Ovary (tissue), 9 donors: ENCODE measurements around the gene CD3D. TPM values are rescaled to one million over a fixed set of nuclear protein-coding genes. Genes with fewer than 3 reads are reported as not detected.

Experiments used
- DNase-seq, 5 donors: peaks; one replicate each; pipeline ENCODE4 v3.0.0-alpha.2; 2019 to 2020
- H3K27ac ChIP-seq, 2 donors: fragments of 200-600 bp; one replicate each; pipeline versions ENCODE4 v1.5.1 to v1.8.0; 2019 to 2022
- H3K27me3 ChIP-seq: fragments of 200-600 bp; one replicate; pipeline ENCODE4 v1.8.0; 2022
- H3K36me3 ChIP-seq: fragments of 200-600 bp; sonication (generic); one replicate; pipeline ENCODE4 v1.5.1; 2019
- H3K4me1 ChIP-seq: one replicate; pipeline ENCODE4 v1.8.1; 2013; ENCODE audit warnings: mild to moderate bottlenecking, moderate library complexity; ENCODE audit not compliant: insufficient read depth
- H3K4me3 ChIP-seq: fragments of 200-600 bp; sonication (generic); one replicate; pipeline ENCODE4 v1.5.1; 2017
- H3K9me3 ChIP-seq, 2 donors: fragments of 200-600 bp in 1 of 2; sonication (generic) in 1 of 2; one replicate each; pipeline versions ENCODE4 v1.5.1 to v1.8.1; 2013 to 2019; ENCODE audit warnings: mild to moderate bottlenecking in 1 of 2, moderate library complexity in 1 of 2
- EP300 ChIP-seq: sonication (generic); formaldehyde crosslinking; IDR thresholded peaks from one replicate; pipeline ENCODE4 v1.6.1; 2017; ENCODE audit warnings: antibody characterized with exemption
- POLR2A ChIP-seq: fragments of 450-650 bp; IDR thresholded peaks from one replicate; pipeline ENCODE4 v1.6.1; 2017; ENCODE audit warnings: antibody characterized with exemption, mild to moderate bottlenecking, moderate library complexity
- WGBS, 3 donors: extraction: QIAGEN DNeasy Blood & Tissue Kit in 1 of 3; methylation state at CpG; one replicate each; pipeline versions ENCODE4 v1.1.5 to v1.1.7; 2013 to 2017; 5-methylcytosine and 5-hydroxymethylcytosine counted together
- intact Hi-C, 4 donors: fragments of 100-400 bp; cut with DNase I; formaldehyde crosslinking; loops; one replicate each; pipeline versions ENCODE4 v1.11.0 to v1.15.1; 2022 to 2023
- polyA plus RNA-seq, 2 donors: library from polyadenylated mRNA; stranded (reverse); fragments of 200-250 nt in 1 of 2; fragments of 350-450 nt in 1 of 2; fragmentation: Illumina TruSeq in 1 of 2; extraction: RNeasy Lipid Tissue Mini Kit (QIAGEN cat#74804) in 1 of 2; gene quantifications; one replicate each; pipeline ENCODE4 v1.2.3, GENCODE V29; 2013 to 2014
- total RNA-seq, 7 donors: library from RNA; depleted of rRNA in 2 of 7; stranded (reverse); fragments of >200 nt in 2 of 7; fragmentation: NEBNext Ultra II Directional in 3 of 7; extraction: Animal tissue kit (Norgen Biotek cat#: 25700) in 3 of 7; gene quantifications; one replicate each; pipeline versions ENCODE4 v1.1.0 to v1.2.4, GENCODE V29; 2016 to 2023
- TF ChIP-seq, protein P1 (sequence below), 3 donors: fragments of 450-650 bp in 2 of 3; fragments of 200-600 bp in 1 of 3; IDR thresholded peaks; one replicate each; pipeline versions ENCODE4 v1.5.1 to v1.8.0; 2016 to 2022; ENCODE audit warnings: antibody characterized with exemption in 3 of 3, mild to moderate bottlenecking in 1 of 3
- donor health status: DM: no; HTN: no; CAD: no; lungs with moderate emphysema.
- donor health status: DM: no; HTN: no; CAD: no.
- donor health status: Bipolar disorder and iron deficiency.
- donor health status: DM: yes; HTN: yes; CAD: no.
- donor health status: DM: no; HTN: no; CAD: no.
- donor health status: DM: yes; HTN: yes; CAD: no.

Gene CD3D
- total and polyA plus RNA-seq, 9 donors = 0.47 to 11.6 (median 1.4) TPM; not detected in 1

DNA sequence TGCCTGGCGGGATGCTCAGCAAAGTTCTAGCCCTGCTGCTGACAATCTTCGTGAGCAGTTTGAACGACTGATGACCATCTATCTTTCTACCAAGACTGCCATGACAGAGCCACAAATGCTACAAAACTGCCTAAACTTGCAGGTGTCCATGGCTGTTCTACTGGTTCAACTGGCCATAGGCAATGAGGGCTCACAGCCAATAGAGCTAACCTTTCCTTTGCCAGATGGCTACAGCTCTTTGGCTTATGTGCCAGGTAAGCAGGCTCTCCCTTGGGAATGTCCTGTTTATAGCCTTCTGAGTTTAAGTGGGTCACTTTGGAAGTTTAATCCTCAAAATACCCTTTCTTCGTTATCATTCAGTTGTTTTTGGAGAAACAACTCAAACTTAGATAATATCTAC lies 37.0 kb upstream of the CD3D start:
- no peaks in the 10 kb centered on the region for H3K36me3 ChIP-seq
- no peak for TF ChIP-seq EP300
- no peak for TF ChIP-seq POLR2A
- TF ChIP-seq, protein P1, sequence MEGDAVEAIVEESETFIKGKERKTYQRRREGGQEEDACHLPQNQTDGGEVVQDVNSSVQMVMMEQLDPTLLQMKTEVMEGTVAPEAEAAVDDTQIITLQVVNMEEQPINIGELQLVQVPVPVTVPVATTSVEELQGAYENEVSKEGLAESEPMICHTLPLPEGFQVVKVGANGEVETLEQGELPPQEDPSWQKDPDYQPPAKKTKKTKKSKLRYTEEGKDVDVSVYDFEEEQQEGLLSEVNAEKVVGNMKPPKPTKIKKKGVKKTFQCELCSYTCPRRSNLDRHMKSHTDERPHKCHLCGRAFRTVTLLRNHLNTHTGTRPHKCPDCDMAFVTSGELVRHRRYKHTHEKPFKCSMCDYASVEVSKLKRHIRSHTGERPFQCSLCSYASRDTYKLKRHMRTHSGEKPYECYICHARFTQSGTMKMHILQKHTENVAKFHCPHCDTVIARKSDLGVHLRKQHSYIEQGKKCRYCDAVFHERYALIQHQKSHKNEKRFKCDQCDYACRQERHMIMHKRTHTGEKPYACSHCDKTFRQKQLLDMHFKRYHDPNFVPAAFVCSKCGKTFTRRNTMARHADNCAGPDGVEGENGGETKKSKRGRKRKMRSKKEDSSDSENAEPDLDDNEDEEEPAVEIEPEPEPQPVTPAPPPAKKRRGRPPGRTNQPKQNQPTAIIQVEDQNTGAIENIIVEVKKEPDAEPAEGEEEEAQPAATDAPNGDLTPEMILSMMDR (IDR thresholded peaks at IDR 0.05) = no peak
- no peak overlapping the region for H3K4me3 ChIP-seq
- H3K27me3 ChIP-seq = no peaks in the 10 kb centered on the region
- H3K4me1 ChIP-seq = no peaks in the 10 kb centered on the region
- intact Hi-C loops = no loop called here
- no peaks in the 10 kb centered on the region for H3K9me3 ChIP-seq
- no peak overlapping the region for H3K27ac ChIP-seq
- no peak for DNase-seq
- WGBS, 3 donors = 92 to 93% (median 92%) methylated on average over 4 of the region's 4 CpGs

DNA sequence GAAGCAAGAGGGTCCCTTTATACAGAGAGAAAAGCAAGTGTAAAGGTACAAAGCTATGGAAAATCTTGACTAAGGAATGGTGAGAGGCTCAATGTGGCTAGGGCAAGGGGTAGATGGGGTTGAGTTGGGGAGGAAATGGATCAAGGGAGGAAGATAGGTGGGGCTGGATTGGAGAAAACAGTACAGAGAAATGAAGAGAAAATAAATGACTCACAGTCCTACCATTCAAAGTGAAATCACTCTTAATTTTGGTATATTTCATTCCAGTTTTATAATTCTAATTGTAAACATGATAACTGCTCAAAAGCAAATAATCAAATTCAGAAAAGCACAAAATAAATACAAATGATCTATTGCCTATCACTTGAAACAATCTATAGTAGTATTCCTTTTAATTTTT lies 33.5 kb upstream of the CD3D start:
- intact Hi-C loops = no loop called here
- H3K36me3 ChIP-seq = no peaks in the 10 kb centered on the region
- no peak overlapping the region for H3K27ac ChIP-seq

DNA sequence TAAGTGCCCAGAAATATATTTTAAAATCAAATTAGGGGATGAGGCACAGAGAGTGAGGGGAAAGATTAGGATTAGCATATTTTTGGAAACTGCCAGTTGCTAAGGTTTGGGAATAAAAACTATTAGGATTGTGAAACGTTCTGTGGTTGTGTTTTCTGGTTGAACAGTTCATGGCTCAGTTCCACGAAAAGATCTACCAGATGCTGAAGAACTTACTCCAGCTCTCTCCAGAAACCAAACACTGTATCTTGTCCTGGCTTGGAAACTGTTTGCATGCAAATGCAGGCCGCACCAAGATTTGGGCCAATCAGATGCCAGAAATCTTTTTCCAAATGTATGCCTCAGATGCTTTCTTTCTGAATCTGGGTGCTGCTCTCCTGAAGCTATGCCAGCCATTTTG lies 32.2 kb upstream of the CD3D start:
- WGBS, 3 donors = 61 to 71% (median 64%) methylated on average over 3 of the region's 3 CpGs
- H3K36me3 ChIP-seq = no peaks in the 10 kb centered on the region
- TF ChIP-seq, protein P1 (IDR thresholded peaks at IDR 0.05) = no peak
- no peak for TF ChIP-seq EP300
- TF ChIP-seq POLR2A = no peak

More for the DNA sequence above, 33.5 kb upstream of the CD3D start:
- TF ChIP-seq, protein P1 (IDR thresholded peaks at IDR 0.05) = no peak
- TF ChIP-seq POLR2A (no peak), EP300 (no peak)
- no peaks in the 10 kb centered on the region for H3K9me3 ChIP-seq
- H3K27me3 ChIP-seq = no peaks in the 10 kb centered on the region
- DNase-seq = no peak
- no peaks in the 10 kb centered on the region for H3K4me1 ChIP-seq
- no peak overlapping the region for H3K4me3 ChIP-seq

GRCh38 chr11:118373871-118374270 lies 31.4 kb upstream of the CD3D start:
- no peak overlapping the region for H3K4me3 ChIP-seq
- WGBS, 3 donors = 90 to 92% (median 91%) methylated on average over 5 of the region's 5 CpGs
- H3K27ac ChIP-seq = no peak overlapping the region
- TF ChIP-seq, protein P1 (IDR thresholded peaks at IDR 0.05) = no peak
- TF ChIP-seq EP300 (no peak), POLR2A (no peak)
- H3K4me1 ChIP-seq = no peaks in the 10 kb centered on the region
- intact Hi-C loops = no loop called here
- H3K27me3 ChIP-seq = no peaks in the 10 kb centered on the region
- DNase-seq = no peak
- no peaks in the 10 kb centered on the region for H3K36me3 ChIP-seq
- H3K9me3 ChIP-seq = no peaks in the 10 kb centered on the region

More for the DNA sequence above, 32.2 kb upstream of the CD3D start:
- Histone ChIP-seq H3K27ac (no peak overlapping the region), H3K27me3 (no peaks in the 10 kb centered on the region), H3K4me3 (no peak overlapping the region), H3K9me3 (no peaks in the 10 kb centered on the region), H3K4me1 (no peaks in the 10 kb centered on the region)
- no peak for DNase-seq
- intact Hi-C loops = no loop called here

DNA sequence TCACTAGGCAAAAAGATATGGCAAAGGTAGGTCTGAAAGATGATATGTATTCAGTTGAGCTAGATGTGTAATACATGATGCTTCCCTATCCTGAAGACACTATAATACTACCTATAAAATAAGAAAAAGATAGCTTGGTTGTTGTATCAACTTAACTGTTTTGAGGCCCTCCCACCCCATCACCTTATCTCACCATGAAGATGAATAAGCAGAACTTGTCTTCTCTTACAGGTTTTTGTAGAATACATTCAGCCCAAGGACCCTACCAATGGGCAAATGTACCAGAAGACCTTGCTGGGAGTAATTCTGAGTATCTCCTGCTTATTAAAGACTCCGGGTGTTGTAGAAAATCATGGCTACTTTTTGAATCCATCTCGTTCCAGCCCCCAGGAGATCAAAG lies 30.8 kb upstream of the CD3D start:
- no peak for DNase-seq
- TF ChIP-seq, protein P1 (IDR thresholded peaks at IDR 0.05) = no peak
- TF ChIP-seq EP300 (no peak), POLR2A (no peak)
- Histone ChIP-seq H3K9me3 (no peaks in the 10 kb centered on the region), H3K27me3 (no peaks in the 10 kb centered on the region), H3K27ac (no peak overlapping the region), H3K4me1 (no peaks in the 10 kb centered on the region), H3K36me3 (no peaks in the 10 kb centered on the region), H3K4me3 (no peak overlapping the region)
- intact Hi-C loops = no loop called here
- 88 to 96% (median 93%) methylated on average over 2 of the region's 2 CpGs for WGBS, 3 donors
